Measurements from ENCODE around the gene LIFR. TPM values are rescaled to one million over a fixed set of nuclear protein-coding genes. Genes with fewer than 3 reads are reported as not detected.
"Not testable (repeated sequence)": the region's sequence is repeated elsewhere in the genome, so short reads cannot be mapped to it uniquely, and the experiment has no call there.

LIFR gene
- 36.2 and 46.0 TPM in 2 replicates for total RNA-seq (2014; rRNA removed; shearing (Covaris generic))

GRCh38 chr5:38556599-38557307 lies at the start of gene LIFR:
TSS of gene LIFR (minus strand) at chr5:38556646. CDS start at chr5:38530647, 25,999 bp downstream.
- peaks cover 31% of the 10 kb centered on the region for H3K4me1 ChIP-seq (replicated peaks)
- peaks cover 3% of the 10 kb centered on the region; the same call in 1 of the 2 replicates for H3K36me3 ChIP-seq
- no peaks in the 10 kb centered on the region for H3K27me3 ChIP-seq (replicated peaks)
- H3K27ac ChIP-seq, result peak within 1 kb of the TSS; percentile 86
- peak within 1 kb of the TSS; percentile 96 for H3K4me3 ChIP-seq
- H3K9me3 ChIP-seq (replicated peaks), result no peaks in the 10 kb centered on the region
- peak; percentile 89 to 90 for DNase-seq (ENCODE audit: low read depth in 1 of 2, low spot score in 2 of 2)

GRCh38 chr5:38605610-38606009 lies 49.2 kb upstream of the LIFR start:
- H3K36me3 ChIP-seq, result no peaks in the 10 kb centered on the region
- H3K4me3 ChIP-seq, result no peak overlapping the region

GRCh38 chr5:38603691-38604090 lies 47.2 kb upstream of the LIFR start:
- Histone ChIP-seq H3K27ac (no peak overlapping the region), H3K4me3 (no peak overlapping the region), H3K9me3 (replicated peaks) (no peaks in the 10 kb centered on the region), H3K27me3 (replicated peaks) (no peaks in the 10 kb centered on the region), H3K36me3 (no peaks in the 10 kb centered on the region), H3K4me1 (replicated peaks) (peaks cover 58% of the 10 kb centered on the region)
- DNase-seq (ENCODE audit: low read depth in 1 of 2, low spot score in 2 of 2), result no peak

More at GRCh38 chr5:38605610-38606009, 49.2 kb upstream of the LIFR start:
- Histone ChIP-seq H3K4me1 (replicated peaks) (peaks cover 39% of the 10 kb centered on the region), H3K27me3 (replicated peaks) (no peaks in the 10 kb centered on the region), H3K27ac (no peak overlapping the region), H3K9me3 (replicated peaks) (no peaks in the 10 kb centered on the region)
- DNase-seq (ENCODE audit: low read depth in 1 of 2, low spot score in 2 of 2), result no peak

- no peak overlapping the region for H3K27ac ChIP-seq
These were observed 46.2 kb upstream of the LIFR start for GRCh38 chr5:38602641-38603040.

GRCh38 chr5:38601863-38602298 lies 45.4 kb upstream of the LIFR start:
- H3K4me1 ChIP-seq (replicated peaks), result peaks cover 58% of the 10 kb centered on the region
- DNase-seq (ENCODE audit: low read depth in 1 of 2, low spot score in 2 of 2), result no peak
- no peaks in the 10 kb centered on the region for H3K36me3 ChIP-seq

More at GRCh38 chr5:38602641-38603040, 46.2 kb upstream of the LIFR start:
- no peak overlapping the region for H3K4me3 ChIP-seq
- H3K27me3 ChIP-seq (replicated peaks), result no peaks in the 10 kb centered on the region
- DNase-seq (ENCODE audit: low read depth in 1 of 2, low spot score in 2 of 2), result no peak
- no peaks in the 10 kb centered on the region for H3K9me3 ChIP-seq (replicated peaks)
- H3K4me1 ChIP-seq (replicated peaks), result peaks cover 58% of the 10 kb centered on the region
- no peaks in the 10 kb centered on the region for H3K36me3 ChIP-seq

GRCh38 chr5:38601133-38601862 lies 44.9 kb upstream of the LIFR start:
- no peak overlapping the region for H3K27ac ChIP-seq
- H3K36me3 ChIP-seq, result no peaks in the 10 kb centered on the region
- no peak for DNase-seq (ENCODE audit: low read depth in 1 of 2, low spot score in 2 of 2)
- peaks cover 64% of the 10 kb centered on the region for H3K4me1 ChIP-seq (replicated peaks)
- no peaks in the 10 kb centered on the region for H3K27me3 ChIP-seq (replicated peaks)
- no peaks in the 10 kb centered on the region for H3K9me3 ChIP-seq (replicated peaks)
- no peak overlapping the region for H3K4me3 ChIP-seq

More at GRCh38 chr5:38601863-38602298, 45.4 kb upstream of the LIFR start:
- Histone ChIP-seq H3K9me3 (replicated peaks) (no peaks in the 10 kb centered on the region), H3K4me3 (no peak overlapping the region), H3K27ac (no peak overlapping the region), H3K27me3 (replicated peaks) (no peaks in the 10 kb centered on the region)

GRCh38 chr5:38600329-38601045 lies 44.0 kb upstream of the LIFR start:
- no peak overlapping the region for H3K27ac ChIP-seq
- H3K36me3 ChIP-seq, result no peaks in the 10 kb centered on the region
- DNase-seq (ENCODE audit: low read depth in 1 of 2, low spot score in 2 of 2), result no peak
- H3K9me3 ChIP-seq (replicated peaks), result no peaks in the 10 kb centered on the region
- H3K4me3 ChIP-seq, result no peak overlapping the region
- H3K4me1 ChIP-seq (replicated peaks), result peaks cover 72% of the 10 kb centered on the region
- no peaks in the 10 kb centered on the region for H3K27me3 ChIP-seq (replicated peaks)

GRCh38 chr5:38599751-38600150 lies 43.3 kb upstream of the LIFR start:
- peaks cover 80% of the 10 kb centered on the region for H3K4me1 ChIP-seq (replicated peaks)
- not testable (repeated sequence) for H3K9me3 ChIP-seq (replicated peaks); H3K27me3 ChIP-seq (replicated peaks); DNase-seq (ENCODE audit: low read depth in 1 of 2, low spot score in 2 of 2); H3K27ac ChIP-seq; H3K4me3 ChIP-seq; H3K36me3 ChIP-seq

GRCh38 chr5:38598994-38599617 lies 42.7 kb upstream of the LIFR start:
- Histone ChIP-seq H3K4me3 (no peak overlapping the region), H3K27ac (peak overlapping the region; percentile 29), H3K4me1 (replicated peaks) (peaks cover 82% of the 10 kb centered on the region), H3K27me3 (replicated peaks) (no peaks in the 10 kb centered on the region), H3K9me3 (replicated peaks) (no peaks in the 10 kb centered on the region), H3K36me3 (no peaks in the 10 kb centered on the region)
- DNase-seq (ENCODE audit: low read depth in 1 of 2, low spot score in 2 of 2), result peak; percentile 63 to 90

GRCh38 chr5:38598296-38598993 lies 42.0 kb upstream of the LIFR start:
- H3K27me3 ChIP-seq (replicated peaks), result no peaks in the 10 kb centered on the region
- H3K4me3 ChIP-seq, result no peak overlapping the region
- H3K36me3 ChIP-seq, result no peaks in the 10 kb centered on the region
- H3K27ac ChIP-seq, result peak overlapping the region; percentile 29
- peaks cover 75% of the 10 kb centered on the region for H3K4me1 ChIP-seq (replicated peaks)
- no peaks in the 10 kb centered on the region for H3K9me3 ChIP-seq (replicated peaks)
- no peak for DNase-seq (ENCODE audit: low read depth in 1 of 2, low spot score in 2 of 2)

- no peak overlapping the region for H3K4me3 ChIP-seq
- H3K36me3 ChIP-seq, result no peaks in the 10 kb centered on the region
- no peak overlapping the region for H3K27ac ChIP-seq
- no peaks in the 10 kb centered on the region for H3K27me3 ChIP-seq (replicated peaks)
- DNase-seq (ENCODE audit: low read depth in 1 of 2, low spot score in 2 of 2), result no peak
- peaks cover 72% of the 10 kb centered on the region for H3K4me1 ChIP-seq (replicated peaks)
- no peaks in the 10 kb centered on the region for H3K9me3 ChIP-seq (replicated peaks)
These were observed 40.5 kb upstream of the LIFR start for GRCh38 chr5:38596981-38597380.

- Histone ChIP-seq H3K4me1 (replicated peaks) (peaks cover 75% of the 10 kb centered on the region), H3K4me3 (no peak overlapping the region), H3K27ac (peak overlapping the region; percentile 11)
These were observed 38.8 kb upstream of the LIFR start for GRCh38 chr5:38595132-38595745.

More at GRCh38 chr5:38595132-38595745, 38.8 kb upstream of the LIFR start:
- Histone ChIP-seq H3K27me3 (replicated peaks) (no peaks in the 10 kb centered on the region), H3K9me3 (replicated peaks) (no peaks in the 10 kb centered on the region), H3K36me3 (no peaks in the 10 kb centered on the region)
- peak; percentile 71 to 86 for DNase-seq (ENCODE audit: low read depth in 1 of 2, low spot score in 2 of 2)
